Measurements from ENCODE around the gene TNFRSF1B.
A peak's percentile ranks its signal among the peaks of the same experiment; 100 is the strongest.
"Not testable (repeated sequence)": the region's sequence is repeated elsewhere in the genome, so short reads cannot be mapped to it uniquely, and the experiment has no call there.

Gene TNFRSF1B

GRCh38 chr1:12224092-12224491 lies 57.3 kb downstream of the TNFRSF1B start:
- DNase-seq = not testable (repeated sequence)

GRCh38 chr1:12228979-12229378 lies 62.2 kb downstream of the TNFRSF1B start:
- no peak for DNase-seq

DNA sequence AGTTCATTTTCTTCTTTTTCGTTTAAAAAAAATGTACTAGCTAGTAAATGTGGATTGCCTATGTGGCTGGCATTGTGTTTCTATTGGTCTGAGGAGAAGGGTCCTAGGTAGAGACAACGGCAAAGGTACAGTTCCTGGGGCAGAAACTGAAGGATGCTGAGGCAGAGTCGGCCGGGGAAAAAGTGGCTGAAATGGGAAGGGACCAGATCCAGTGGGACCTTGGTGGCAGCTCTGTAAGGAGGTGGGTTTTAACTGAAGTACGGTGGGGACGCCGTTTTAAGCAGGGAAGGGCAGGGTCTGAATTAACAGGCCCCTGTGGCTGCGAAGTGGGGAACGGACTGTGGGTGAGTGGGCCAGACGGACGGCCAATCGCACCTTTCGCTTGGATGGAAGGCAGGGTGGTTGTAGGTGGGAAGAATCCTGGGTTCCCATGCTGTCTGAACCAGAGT lies 62.6 kb downstream of the TNFRSF1B start:
- DNase-seq = no peak

- peak; percentile 86 for DNase-seq
Observed at GRCh38 chr1:12229835-12230548, 63.2 kb downstream of the TNFRSF1B start, which contains the start of gene VPS13D. TSS of gene VPS13D (plus strand) at chr1:12230030. CDS start at chr1:12234267, 4,237 bp downstream.

DNA sequence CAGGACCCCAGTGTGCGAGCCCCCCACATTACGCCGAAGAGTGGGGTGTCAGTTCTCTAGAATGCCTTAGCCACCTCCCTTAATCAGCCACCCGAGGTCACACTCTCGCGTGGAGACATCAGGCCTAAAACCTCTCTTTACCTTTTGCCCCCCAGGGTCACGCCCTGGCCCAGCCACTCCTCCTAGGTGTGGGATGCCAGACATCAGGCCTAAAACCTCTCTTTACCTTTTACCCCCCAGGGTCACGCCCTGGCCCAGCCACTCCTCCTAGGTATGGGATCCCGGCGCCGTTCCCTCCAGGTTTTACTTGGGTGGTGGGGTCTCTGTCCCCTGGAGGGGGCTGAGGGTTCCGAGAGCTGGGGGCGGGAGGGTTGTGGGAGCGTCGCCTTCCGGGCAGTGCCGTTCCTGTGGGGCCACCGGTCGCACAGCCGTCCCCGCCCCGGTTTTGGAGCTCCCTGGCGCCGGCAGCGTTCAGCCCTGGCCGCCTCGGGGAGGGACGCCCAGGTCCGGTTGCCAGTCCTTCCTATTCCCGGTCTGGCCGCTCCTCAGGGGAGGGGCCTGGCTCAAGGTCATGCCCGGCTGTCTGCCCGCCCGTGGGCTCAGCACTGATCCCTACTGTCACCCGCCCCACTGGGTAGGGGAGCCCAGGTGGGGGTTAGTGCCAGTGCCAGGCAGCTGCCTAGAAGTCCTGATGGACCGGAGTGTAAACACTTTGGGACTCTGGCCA lies 63.9 kb downstream of the TNFRSF1B start:
- no peak for DNase-seq

DNA sequence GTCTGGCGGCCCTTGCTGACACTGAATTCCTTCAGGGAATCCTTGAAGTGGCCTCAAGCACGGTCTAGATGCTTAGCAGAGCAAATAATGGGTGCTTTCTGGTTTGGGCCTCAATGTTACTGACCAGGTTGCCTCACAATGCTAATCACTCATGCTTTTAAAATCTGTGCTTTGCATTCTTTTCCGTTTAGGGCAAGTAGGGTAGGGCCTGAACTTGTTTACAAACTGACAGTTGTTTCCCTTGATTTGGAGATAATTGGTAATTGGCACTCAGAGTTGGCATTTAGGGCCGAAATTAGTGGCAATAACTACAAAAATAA lies 64.4 kb downstream of the TNFRSF1B start:
- DNase-seq = no peak

GRCh38 chr1:12232221-12232620 lies 65.4 kb downstream of the TNFRSF1B start:
- no peak for DNase-seq

DNA sequence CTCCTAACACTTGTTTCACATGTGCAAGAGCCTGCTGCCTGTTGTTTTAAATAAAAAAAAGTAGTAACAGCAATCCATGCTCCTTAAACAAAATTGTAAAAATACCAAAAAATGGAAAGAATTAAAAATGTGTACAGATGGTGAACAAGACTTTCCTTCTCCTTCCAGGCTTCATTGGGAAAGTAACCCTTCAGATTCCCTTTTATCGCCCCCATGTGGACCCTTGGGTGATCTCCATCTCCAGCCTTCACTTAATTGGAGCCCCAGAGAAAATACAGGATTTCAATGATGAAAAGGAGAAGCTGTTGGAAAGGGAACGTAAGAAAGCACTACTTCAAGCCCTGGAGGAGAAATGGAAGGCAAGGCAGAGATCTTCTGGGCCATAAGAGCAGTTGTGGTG lies 77.3 kb downstream of the TNFRSF1B start:
- DNase-seq = peak; percentile 26

DNA sequence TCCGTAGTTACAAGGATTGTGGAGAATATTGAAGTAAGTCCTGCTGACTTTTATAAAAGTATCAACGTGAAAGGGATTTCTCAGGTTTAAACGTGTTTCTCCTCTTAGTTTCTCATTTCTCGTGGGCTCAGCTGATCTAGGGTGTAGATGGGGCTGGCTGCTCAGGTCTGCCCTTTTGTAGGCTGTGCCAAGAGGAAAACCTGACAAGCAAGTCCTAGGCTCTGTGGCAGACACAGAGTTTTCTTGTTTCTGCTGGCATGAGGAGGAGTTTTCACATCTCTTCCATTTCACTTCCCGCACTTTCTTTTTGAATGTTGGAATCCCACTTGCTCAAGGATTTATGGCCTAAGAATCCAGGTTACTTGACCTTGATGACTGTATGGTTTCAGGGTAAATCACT lies 77.8 kb downstream of the TNFRSF1B start:
- no peak for DNase-seq

GRCh38 chr1:12245116-12245515 lies 78.3 kb downstream of the TNFRSF1B start:
- DNase-seq = no peak

DNA sequence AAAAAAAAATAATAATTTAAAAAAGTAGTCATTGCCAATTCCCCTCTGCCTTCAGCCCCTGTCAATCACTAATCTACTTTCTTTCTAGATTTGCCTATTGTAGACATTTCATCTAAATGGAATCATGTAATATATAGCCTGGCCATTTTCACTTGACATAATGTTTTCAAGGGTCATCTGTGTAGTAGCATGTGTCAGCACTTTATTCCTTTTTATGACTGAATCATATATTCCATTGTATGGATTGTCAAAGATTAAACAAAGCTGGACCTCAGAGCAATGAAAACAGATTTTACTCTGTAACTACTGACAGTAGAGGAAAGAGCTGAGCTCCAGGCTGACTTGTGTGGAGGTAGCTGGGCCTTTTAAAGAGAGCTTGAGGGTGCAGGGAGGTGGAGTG lies 78.9 kb downstream of the TNFRSF1B start:
- DNase-seq = no peak

- no peak for DNase-seq
Observed at GRCh38 chr1:12246584-12246983, 79.8 kb downstream of the TNFRSF1B start.

DNA sequence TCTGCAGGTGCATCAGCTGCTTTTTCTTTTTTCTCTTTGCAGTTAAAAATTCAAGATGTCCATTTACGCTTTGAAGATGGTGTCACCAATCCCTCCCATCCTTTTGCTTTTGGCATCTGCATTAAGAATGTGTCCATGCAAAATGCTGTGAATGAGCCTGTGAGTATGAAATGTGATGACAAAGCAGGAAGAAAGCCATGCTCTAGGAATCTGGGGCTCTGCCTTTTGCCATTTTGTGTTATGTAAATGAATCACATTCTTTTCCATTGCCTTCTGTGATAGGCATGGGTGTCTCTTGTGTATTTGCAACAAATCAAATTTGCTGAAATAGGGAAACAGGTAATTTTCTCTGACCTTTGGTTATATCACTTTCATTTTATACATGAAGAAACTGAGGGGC lies 82.4 kb downstream of the TNFRSF1B start:
- no peak for DNase-seq

DNA sequence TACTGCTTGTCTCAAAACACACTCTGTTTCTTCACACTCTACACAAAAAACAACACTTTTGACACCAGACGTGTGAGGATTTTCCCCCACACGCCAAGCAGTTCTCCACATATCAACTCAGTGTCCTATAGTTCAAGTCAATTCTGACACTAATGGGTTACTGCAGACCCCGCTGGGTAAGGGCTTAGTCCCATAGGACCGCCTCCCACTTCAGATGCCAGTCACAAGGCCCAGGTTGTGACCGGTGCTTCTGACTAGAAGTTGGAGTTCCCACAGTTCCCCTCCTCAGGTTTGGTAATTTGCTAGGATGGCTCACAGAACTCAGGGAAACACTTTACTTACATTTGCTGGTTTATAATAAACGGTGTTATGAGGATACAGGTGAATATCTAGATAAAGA lies 83.0 kb downstream of the TNFRSF1B start:
- DNase-seq = no peak

- DNase-seq = no peak
Observed at GRCh38 chr1:12251442-12251841, 84.7 kb downstream of the TNFRSF1B start.

DNA sequence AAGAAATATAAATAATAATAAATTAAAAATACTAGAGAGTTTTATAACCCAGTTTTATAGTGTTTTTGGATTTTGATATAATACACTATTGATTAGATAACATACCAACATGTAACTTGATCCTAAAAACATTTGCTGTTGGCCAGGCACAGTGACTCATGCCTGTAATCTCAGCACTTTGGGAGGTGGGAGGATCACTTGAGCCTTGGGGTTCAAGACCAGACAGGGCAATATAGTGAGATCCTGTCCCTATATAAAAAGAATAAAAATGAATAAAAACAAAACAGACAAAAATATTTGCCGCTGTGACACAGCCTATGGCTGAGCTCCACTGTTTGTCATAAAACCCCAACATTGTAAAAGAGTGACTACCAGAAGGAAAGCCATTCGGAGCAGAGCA lies 89.1 kb downstream of the TNFRSF1B start:
- DNase-seq = no peak

DNA sequence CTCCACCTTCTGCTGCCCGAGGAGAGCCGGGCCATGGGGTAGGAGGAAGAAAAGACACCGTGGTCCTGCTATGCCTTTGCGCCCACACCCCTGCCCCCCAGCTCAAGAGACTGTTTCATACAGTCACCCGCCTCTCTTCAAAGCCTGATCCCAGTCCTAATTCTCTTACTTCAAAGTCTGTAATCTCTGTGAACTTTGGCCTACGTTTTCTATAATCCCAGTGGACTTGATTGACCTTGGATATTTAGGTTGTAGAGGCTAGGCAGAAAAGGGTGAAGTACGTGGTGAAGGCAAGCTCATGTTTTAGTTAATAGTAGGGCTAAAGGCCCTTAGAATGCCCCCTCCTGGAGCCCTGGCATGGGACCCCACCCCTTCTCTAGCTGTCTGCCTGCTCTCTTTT lies 91.5 kb downstream of the TNFRSF1B start:
- DNase-seq = no peak
